AG04449 (cell line): ENCODE measurements around the gene CACNG7.
A peak's percentile ranks its signal among the peaks of the same experiment; 100 is the strongest.

Experiments used
- CTCF ChIA-PET: fragments of 350-600 bp; formaldehyde crosslinking; extraction: SDS; loops from one replicate; lab custom pipeline; 2021; ENCODE audit warnings: antibody characterized with exemption; lab: Yijun Ruan, JAX
- POLR2A ChIA-PET: fragments of 400-600, 350-600 bp; formaldehyde crosslinking; extraction: SDS; loops from one replicate; lab custom pipeline; 2020; ENCODE audit warnings: antibody characterized with exemption, inconsistent platforms; lab: Yijun Ruan, JAX
- DNase-seq: peaks from one replicate; pipeline ENCODE4 v3.0.0-alpha.2; 2010; ENCODE audit warnings: low read depth, low spot score
- H3K4me3 ChIP-seq: 2 replicates; pipeline ENCODE4 v1.5.1; 2011; ENCODE audit warnings: low read depth, mild to moderate bottlenecking, control low read depth, low read length
- CTCF ChIP-seq: IDR thresholded peaks from one replicate; pipeline ENCODE4 v1.5.1; 2011; ENCODE audit warnings: mild to moderate bottlenecking, moderate library complexity, low read length, control low read depth, inconsistent platforms; ENCODE audit not compliant: insufficient read depth; ENCODE audit errors: missing control alignments

The CACNG7 gene

GRCh38 chr19:53876651-53877224 lies 32.3 kb upstream of the CACNG7 start:
- ChIA-PET CTCF (interaction anchor here (1.0 to 2.3 kb wide), 5 partner anchors 23 to 153 kb away, joined by 3 to 8 read pairs (median 4); no protein-coding TSS in a partner anchor), POLR2A (interaction anchor here (2.0 kb wide), 1 partner anchor 9 kb away, joined by 16 read pairs; the partner anchor contains the start of gene MYADM)
- no peak overlapping the region for H3K4me3 ChIP-seq
- no peak for TF ChIP-seq CTCF
- DNase-seq, result no peak

- POLR2A ChIA-PET, result interaction anchor here (2.0 kb wide), 1 partner anchor 10 kb away, joined by 16 read pairs; the partner anchor contains the start of gene MYADM
These were observed 31.7 kb upstream of the CACNG7 start for GRCh38 chr19:53877361-53877766.

GRCh38 chr19:53878776-53879139 lies 30.3 kb upstream of the CACNG7 start:
- no peak for DNase-seq
- TF ChIP-seq CTCF, result no peak
- POLR2A ChIA-PET, result interaction anchor here (1.1 to 1.4 kb wide), 2 partner anchors 11 to 13 kb away, joined by 3 to 7 read pairs; partner anchors contain the start of gene MYADM

More at GRCh38 chr19:53877361-53877766, 31.7 kb upstream of the CACNG7 start:
- CTCF ChIA-PET, result interaction anchor here (1.0 to 2.3 kb wide), 3 partner anchors 24 to 147 kb away, joined by 3 to 8 read pairs (median 4); no protein-coding TSS in a partner anchor
- no peak for DNase-seq
- TF ChIP-seq CTCF, result no peak
- H3K4me3 ChIP-seq, result no peak overlapping the region

GRCh38 chr19:53879140-53880081 lies 29.7 kb upstream of the CACNG7 start:
- DNase-seq, result no peak
- ChIA-PET CTCF (interaction anchor here (0.7 to 1.6 kb wide), 4 partner anchors 9 to 152 kb away, joined by 3 to 5 read pairs (median 4); no protein-coding TSS in a partner anchor), POLR2A (interaction anchor here (1.1 to 1.4 kb wide), 2 partner anchors 12 to 13 kb away, joined by 3 to 7 read pairs; partner anchors contain the start of gene MYADM)
- TF ChIP-seq CTCF, result no peak
- H3K4me3 ChIP-seq, result peak overlapping the region; percentile 64

More at GRCh38 chr19:53878776-53879139, 30.3 kb upstream of the CACNG7 start:
- CTCF ChIA-PET, result interaction anchor here (0.7 to 1.6 kb wide), 4 partner anchors 8 to 153 kb away, joined by 3 to 5 read pairs (median 4); no protein-coding TSS in a partner anchor
- H3K4me3 ChIP-seq, result peak overlapping the region; percentile 64

GRCh38 chr19:53880711-53881481 lies 28.2 kb upstream of the CACNG7 start:
- no peak for DNase-seq
- POLR2A ChIA-PET, result no interaction called here
- CTCF ChIA-PET, result interaction anchor here (1.1 to 1.6 kb wide), 2 partner anchors 15 to 111 kb away, joined by 3 to 4 read pairs; no protein-coding TSS in a partner anchor
- no peak for TF ChIP-seq CTCF
- peak overlapping the region; percentile 46 for H3K4me3 ChIP-seq
